GM19452 (cell line): Measurements from ENCODE around the gene CIITA.

Experiments
- ATAC-seq: cut with Tn5 transposase; IDR thresholded peaks from one replicate; pipeline ENCODE4 v1.9.1; 2021; ENCODE audit not compliant: unreplicated experiment

Gene CIITA

GRCh38 chr16:10879681-10880589, 2.9 kb downstream of the CIITA start:
- no peak for ATAC-seq

DNA sequence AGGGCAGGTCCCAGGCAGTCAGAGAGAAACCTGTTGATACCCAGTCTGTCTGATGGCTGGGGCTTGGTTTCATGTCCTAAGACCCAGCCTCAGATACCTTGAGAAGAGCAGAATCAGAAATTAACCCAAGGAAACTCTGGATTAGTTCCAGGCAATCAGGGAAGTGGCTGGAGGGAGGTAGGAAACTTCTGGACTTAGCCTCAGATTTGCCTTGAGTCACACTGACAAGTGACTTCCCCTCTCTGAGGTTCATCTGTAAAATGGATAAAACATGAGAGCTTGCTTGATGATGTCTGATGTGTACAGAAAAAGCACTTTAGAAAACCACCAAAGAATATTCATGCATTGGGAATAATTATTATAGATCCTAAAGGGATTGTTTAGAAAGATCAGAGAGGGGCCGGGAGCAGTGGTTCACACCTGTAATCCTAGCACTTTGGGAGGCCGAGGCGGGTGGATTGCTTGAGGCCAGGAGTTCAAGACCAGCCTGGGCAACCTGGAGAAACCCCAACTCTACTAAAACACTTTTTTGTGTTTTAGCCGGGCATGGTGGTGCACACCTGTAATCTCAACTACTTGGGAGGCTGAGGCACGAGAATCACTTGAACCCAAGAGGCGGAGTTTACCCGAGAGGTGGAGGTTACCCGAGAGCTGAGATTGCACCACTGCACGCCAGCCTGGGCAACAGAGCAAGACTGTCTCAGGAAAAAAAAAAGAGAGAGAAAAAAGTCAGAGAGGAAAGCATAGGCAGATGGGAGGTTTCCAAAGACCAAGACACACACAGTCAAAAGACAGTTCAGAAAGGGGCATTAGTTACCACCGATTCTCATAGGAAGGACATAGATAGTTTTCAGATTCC, 3.8 kb downstream of the CIITA start:
- ATAC-seq: no peak

DNA sequence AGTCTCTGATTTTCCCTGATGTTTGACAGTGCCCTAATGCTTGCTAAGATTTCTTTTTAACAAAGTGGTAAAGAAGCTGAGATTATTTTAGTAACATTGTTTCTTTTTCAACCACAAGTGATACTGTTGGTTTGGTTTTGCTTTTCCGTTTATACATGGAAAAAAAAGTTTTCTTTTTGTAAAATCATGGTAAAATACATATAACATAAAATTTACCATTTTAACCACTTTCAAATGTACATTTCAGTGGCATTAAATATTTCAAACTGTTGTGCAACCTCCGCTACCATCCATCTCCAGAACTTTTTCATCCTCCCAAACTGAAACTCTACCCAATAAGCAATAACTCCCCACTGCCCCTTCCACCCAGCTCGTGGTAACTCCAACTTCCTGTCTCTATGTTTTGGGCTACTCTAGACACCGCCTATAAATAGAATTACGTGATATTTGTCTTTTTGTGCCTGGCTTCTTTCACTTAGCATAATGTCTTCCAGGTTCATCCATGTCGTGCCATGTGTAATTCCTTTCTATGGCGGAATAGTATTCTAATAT, 4.6 kb downstream of the CIITA start:
- no peak for ATAC-seq

GRCh38 chr16:10883004-10883403, 6.0 kb downstream of the CIITA start:
- no peak for ATAC-seq

GRCh38 chr16:10885246-10885645, 8.2 kb downstream of the CIITA start:
- ATAC-seq: no peak

DNA sequence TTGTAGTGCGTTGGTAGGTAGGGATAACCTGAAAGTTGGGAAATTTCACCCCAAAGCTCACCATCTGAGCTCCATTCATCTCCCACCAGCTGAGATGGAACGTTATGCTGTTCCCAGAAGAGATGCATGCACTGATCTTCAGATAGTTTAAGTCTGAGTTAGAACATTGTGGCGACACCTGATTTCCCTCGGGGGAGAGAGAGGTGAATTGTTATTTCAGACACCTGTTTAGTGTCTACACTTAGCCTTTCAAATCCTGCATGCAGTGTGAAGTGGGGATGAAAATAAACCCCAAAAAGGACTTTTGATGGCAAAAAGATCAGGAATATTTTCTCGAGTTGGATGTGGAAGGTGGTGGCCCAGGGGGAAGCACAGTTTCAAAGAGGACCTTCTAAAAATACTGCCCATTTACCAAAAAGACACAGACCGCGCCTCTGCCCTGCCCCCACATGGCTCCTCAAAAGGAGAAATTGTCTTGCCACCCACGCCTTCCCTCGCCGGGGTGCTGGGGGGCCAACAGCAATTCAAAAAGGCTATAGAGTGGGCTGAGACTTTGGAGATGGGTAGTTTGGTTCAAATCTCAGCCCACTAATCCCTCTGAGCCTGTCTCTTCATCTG, 11.4 kb downstream of the CIITA start:
- no peak for ATAC-seq

DNA sequence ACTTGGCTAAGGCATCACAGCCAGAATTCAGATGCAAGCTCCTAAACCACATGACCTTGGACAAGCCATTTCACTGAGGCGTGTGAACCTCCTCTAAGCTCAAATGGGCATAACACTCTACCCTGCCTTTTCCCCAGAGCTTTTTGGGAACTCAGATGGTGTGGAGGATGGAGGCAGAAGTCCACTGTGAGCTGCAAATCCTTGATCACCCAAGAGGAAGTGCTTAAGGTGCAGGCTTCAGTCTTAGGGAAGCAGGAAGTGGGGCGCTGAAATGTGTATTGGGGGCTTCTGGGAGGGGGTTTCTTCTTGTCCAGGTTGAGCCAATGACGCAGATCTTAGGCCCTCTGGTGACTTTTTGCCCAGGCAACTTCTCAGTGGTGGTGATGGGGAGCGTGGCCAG, 12.9 kb downstream of the CIITA start:
- no peak for ATAC-seq

DNA sequence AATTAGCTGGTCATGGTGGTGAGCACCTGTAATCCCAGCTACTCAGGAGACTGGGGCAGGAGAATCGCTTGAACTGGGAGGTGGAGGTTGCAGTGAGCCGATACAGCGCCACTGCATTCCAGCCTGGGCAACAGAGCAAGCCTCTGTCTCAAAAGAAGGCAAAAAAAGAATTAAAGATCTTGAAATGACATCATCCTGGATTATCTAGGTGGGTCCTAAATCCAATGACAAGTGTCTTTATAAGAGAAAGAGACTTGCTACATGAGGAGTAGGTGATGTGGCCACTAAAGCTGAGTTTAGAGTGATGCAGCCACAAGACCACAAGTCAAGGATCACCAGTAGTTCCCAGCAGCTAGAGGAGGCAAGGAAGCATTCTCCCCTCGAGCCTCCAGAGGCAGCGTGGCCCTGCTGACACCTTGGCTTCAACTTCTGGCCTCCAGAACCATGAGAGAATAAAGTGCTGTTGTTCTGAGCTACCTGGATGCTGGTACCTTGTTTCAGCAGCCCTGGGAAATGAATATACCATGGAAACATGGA, 15.8 kb downstream of the CIITA start:
- no peak for ATAC-seq

DNA sequence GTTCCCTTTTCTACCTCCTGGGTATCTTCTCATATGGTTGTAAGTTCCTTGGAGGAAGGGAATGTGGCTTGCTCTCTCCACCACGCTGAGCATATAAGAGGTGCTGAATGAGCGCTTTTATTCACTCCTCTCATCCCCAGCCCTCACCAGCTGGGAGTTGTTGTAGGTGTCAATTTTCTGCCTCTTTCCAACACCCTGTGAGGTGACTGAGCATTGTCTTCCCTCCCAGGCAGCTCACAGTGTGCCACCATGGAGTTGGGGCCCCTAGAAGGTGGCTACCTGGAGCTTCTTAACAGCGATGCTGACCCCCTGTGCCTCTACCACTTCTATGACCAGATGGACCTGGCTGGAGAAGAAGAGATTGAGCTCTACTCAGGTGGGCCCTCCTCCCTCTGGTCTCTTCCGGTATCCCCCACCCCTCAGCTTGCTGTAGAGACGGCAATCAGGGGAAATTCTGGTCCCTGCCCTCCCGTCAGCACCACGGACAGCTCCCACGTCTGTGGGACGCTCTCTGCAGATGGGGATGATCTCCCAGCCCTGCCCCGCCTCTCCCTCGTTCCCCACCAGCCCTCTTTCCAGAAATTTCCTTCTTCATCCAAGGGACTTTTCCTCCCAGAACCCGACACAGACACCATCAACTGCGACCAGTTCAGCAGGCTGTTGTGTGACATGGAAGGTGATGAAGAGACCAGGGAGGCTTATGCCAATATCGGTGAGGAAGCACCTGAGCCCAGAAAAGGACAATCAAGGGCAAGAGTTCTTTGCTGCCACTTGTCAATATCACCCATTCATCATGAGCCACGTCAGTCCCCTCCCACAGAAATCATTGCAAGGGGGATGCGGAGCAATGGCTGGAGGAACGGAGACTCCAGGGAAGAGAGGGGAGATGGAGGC, 18.3 kb downstream of the CIITA start:
- ATAC-seq: no peak

- ATAC-seq: no peak
Measured at GRCh38 chr16:10896165-10896564, 19.2 kb downstream of the CIITA start.

DNA sequence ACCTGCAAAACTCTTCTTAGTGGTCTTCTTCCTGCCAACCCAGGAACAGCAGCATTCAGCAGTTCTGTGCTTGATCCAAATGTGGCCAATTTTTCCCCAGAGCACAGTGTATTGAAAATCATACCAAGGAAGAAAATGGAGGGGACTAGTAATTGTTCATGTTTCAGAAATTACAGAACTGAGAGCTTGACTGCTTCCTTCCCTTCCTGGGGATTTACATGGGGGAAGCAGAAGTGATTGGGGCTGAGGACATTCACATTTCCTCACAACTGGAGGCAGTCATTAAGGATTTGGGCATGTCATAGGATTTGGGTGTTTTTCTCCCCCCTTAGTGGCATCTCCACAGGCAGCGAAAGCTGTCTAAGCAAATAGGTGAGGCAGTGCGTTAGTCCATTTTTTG, 19.7 kb downstream of the CIITA start:
- ATAC-seq: no peak

DNA sequence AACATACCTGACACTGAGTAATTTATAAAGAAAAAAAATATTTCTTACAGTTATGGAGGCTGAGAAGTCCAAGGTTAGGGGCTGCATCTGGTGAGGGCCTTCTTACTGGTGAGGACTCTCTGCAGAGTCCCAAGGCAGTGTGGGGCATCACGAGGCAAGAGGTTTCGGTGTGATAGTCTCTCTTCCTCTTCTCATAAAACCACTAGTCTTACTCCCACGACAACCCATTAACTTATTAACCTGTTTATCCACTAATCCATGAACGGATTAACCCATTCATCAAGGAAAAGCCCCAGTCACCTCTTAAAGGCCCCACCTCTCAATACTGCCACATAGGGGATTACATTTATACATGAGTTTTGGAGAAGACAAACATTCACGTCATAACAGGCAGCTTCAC, 20.1 kb downstream of the CIITA start:
- peak; percentile 75 for ATAC-seq

DNA sequence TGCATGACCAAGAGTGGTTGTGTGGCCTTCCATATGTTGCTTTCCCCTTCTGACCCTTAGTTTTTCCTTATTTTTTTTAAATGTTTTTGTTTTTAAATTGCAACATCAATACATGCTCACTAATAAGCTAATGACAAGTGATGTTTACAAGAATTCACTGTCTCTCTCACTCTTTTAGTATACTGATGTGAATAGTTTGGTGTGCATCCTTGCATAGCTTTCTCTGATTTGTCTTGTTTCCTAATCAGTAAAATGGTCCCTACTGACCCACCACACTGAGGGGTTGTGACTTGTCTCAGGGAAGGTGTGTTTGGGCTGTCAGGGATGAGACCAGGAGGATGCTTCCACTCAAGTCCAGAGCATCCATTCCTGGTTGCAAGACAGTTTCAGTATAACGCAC, 26.0 kb downstream of the CIITA start:
- no peak for ATAC-seq

GRCh38 chr16:10906482-10906881, 29.5 kb downstream of the CIITA start:
- no peak for ATAC-seq

- ATAC-seq: no peak
Measured at GRCh38 chr16:10906914-10907756, 30.1 kb downstream of the CIITA start.

GRCh38 chr16:10907757-10908045, 30.7 kb downstream of the CIITA start:
- no peak for ATAC-seq

GRCh38 chr16:10911267-10911666, 34.3 kb downstream of the CIITA start:
- ATAC-seq: no peak

GRCh38 chr16:10916534-10916933, 39.5 kb downstream of the CIITA start:
- no peak for ATAC-seq

DNA sequence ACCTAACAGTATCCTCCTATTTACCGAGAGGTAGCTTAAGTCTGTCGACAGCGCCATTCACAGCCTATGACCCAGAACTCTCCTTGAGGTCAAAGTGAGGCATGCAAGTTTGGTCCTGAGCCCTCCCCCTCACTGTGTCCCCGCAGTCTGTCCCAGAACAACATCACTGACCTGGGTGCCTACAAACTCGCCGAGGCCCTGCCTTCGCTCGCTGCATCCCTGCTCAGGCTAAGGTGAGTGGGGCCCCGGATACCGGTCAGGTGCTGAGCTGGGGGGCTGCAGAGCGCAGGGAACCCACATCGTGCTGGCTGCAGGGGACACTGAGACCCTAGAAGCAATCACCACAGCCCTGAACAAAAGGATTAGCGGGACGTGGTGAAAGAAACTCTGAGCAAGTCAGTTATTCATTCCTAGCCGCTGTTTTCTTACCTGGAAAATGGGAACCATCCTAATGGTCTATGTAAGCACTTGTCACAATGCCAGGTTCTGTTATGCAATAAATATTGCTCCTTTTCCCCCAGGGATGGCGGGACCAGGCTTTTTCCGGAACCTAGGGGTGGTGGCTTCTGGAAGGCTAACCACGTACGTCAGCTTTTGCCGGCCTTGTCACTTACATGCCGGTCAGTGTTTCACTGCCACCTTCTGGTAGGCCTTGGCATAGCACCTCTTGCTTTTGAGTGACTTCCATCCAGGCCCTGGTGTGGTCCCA, 41.4 kb downstream of the CIITA start:
- ATAC-seq: peak; percentile 59
